ENCODE data around the gene OXLD1.
"Not testable (repeated sequence)": the region's sequence is repeated elsewhere in the genome, so short reads cannot be mapped to it uniquely, and the experiment has no call there.

DNA sequence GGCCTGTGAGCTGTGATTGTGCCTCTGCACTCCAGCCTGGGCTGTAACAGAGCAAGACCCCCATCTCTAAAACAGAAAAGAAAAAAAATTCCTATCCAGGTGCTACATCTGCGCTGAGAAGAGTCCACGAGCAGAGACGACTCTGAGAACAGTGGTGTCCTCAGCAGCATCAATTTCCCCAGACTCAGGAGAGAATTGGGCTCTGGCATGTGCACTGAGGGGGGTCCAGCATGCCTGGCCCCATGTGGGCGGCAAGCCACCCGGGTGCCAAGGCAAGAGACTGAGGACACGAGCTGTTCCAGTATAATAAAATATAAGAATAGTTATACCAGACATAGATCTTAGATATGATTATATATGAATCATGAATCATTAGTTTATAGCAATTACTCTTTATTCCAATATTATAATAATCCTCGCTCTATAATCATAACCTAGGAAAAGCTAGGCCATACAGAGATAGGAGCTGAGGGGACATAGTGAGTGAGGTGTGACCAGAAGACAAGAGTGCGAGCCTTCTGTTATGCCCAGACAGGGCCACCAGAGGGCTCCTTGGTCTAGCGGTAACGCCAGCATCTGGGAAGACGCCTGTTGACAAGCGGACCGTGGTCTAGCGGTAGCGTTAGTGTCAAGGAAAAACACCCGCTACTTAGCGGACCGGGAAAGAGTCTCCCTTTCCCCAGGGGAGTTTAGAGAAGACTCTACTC lies 9.3 kb upstream of the OXLD1 start:
- TF ChIP-seq POLR2A (IDR thresholded peaks at IDR 0.05; ENCODE audit: borderline replicate concordance, extremely low read depth, insufficient read depth, insufficient read length); SP1 (IDR thresholded peaks at IDR 0.05; ENCODE audit: low read depth): not testable (repeated sequence)
- TF ChIP-seq, protein P1, sequence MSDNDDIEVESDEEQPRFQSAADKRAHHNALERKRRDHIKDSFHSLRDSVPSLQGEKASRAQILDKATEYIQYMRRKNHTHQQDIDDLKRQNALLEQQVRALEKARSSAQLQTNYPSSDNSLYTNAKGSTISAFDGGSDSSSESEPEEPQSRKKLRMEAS (IDR thresholded peaks at IDR 0.05) = not testable (repeated sequence)
- TF ChIP-seq, protein P2, sequence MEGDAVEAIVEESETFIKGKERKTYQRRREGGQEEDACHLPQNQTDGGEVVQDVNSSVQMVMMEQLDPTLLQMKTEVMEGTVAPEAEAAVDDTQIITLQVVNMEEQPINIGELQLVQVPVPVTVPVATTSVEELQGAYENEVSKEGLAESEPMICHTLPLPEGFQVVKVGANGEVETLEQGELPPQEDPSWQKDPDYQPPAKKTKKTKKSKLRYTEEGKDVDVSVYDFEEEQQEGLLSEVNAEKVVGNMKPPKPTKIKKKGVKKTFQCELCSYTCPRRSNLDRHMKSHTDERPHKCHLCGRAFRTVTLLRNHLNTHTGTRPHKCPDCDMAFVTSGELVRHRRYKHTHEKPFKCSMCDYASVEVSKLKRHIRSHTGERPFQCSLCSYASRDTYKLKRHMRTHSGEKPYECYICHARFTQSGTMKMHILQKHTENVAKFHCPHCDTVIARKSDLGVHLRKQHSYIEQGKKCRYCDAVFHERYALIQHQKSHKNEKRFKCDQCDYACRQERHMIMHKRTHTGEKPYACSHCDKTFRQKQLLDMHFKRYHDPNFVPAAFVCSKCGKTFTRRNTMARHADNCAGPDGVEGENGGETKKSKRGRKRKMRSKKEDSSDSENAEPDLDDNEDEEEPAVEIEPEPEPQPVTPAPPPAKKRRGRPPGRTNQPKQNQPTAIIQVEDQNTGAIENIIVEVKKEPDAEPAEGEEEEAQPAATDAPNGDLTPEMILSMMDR (IDR thresholded peaks at IDR 0.05 in 2 of 3, conservative IDR thresholded peaks at IDR 0.05 in 1 of 3; ENCODE audit: borderline replicate concordance in 1 of 3, insufficient read depth in 1 of 3, low read depth in 2 of 3, low read length in 2 of 3) = peak in 2 of 3 experiments; percentile 51 to 60; a peak in 4 of 6 replicates

All from HCT116 (cell line).